HL-60 (cell line): ENCODE measurements around the gene FXR2.
"Not testable (repeated sequence)": the region's sequence is repeated elsewhere in the genome, so short reads cannot be mapped to it uniquely, and the experiment has no call there.

Experiments used
- DNase-seq, 2 experiments: peaks; one replicate each; pipeline ENCODE4 v3.0.0-alpha.2; 2010 to 2020; ENCODE audit warnings: low read depth in 1 of 2, low spot score in 1 of 2
- H3K27ac ChIP-seq: fragments of 250-450 bp; sonication (Bioruptor Pico); replicated peaks from 2 replicates; pipeline ENCODE4 v1.5.1; 2020; ENCODE audit warnings: mild to moderate bottlenecking, moderate library complexity
- H3K27me3 ChIP-seq: fragments of 250-450 bp; sonication (Bioruptor Pico); 2 replicates; pipeline ENCODE4 v1.5.1; 2021; ENCODE audit warnings: mild to moderate bottlenecking, moderate library complexity; ENCODE audit not compliant: insufficient read depth, poor library complexity, severe bottlenecking
- H3K4me3 ChIP-seq: replicated peaks from 2 replicates; pipeline ENCODE4 v1.5.1; 2011; ENCODE audit warnings: mild to moderate bottlenecking, control low read depth, low read length; ENCODE audit not compliant: insufficient read depth
- CTCF ChIP-seq: IDR thresholded peaks from one replicate; pipeline ENCODE4 v1.5.1; 2011; ENCODE audit warnings: low read length, control low read depth, inconsistent platforms; ENCODE audit not compliant: insufficient read depth
- GABPA ChIP-seq: IDR thresholded peaks from 2 replicates; pipeline ENCODE4 v1.6.1; 2012; ENCODE audit warnings: low read depth
- POLR2AphosphoS5 ChIP-seq: IDR thresholded peaks from 2 replicates; pipeline ENCODE4 v1.6.1; 2012; ENCODE audit warnings: low read depth
- REST ChIP-seq: IDR thresholded peaks from 2 replicates; pipeline ENCODE4 v1.6.1; 2012; ENCODE audit warnings: low read depth; ENCODE audit not compliant: insufficient replicate concordance
- SPI1 ChIP-seq: IDR thresholded peaks from 2 replicates; pipeline ENCODE4 v1.6.1; 2012; ENCODE audit warnings: low read depth, mild to moderate bottlenecking, borderline replicate concordance

The FXR2 gene

GRCh38 chr17:7626956-7627249 is 12.2 kb upstream of the FXR2 start:
- H3K27ac ChIP-seq: no peak overlapping the region
- no peak overlapping the region for H3K4me3 ChIP-seq
- H3K27me3 ChIP-seq: no peaks in the 10 kb centered on the region
- no peak for DNase-seq
- no peak for TF ChIP-seq CTCF
- no peak for TF ChIP-seq SPI1

GRCh38 chr17:7626307-7626706 is 11.6 kb upstream of the FXR2 start:
- no peaks in the 10 kb centered on the region for H3K27me3 ChIP-seq
- H3K27ac ChIP-seq: no peak overlapping the region
- no peak overlapping the region for H3K4me3 ChIP-seq
- DNase-seq: no peak
- TF ChIP-seq CTCF (no peak), REST (no peak), POLR2AphosphoS5 (no peak), SPI1 (no peak), GABPA (no peak)

- not testable (repeated sequence) for DNase-seq, H3K4me3 ChIP-seq, H3K27me3 ChIP-seq
Measured at GRCh38 chr17:7625749-7626148, 11.1 kb upstream of the FXR2 start.

GRCh38 chr17:7623661-7624060 is 9.0 kb upstream of the FXR2 start:
- no peak for DNase-seq
- no peak overlapping the region for H3K4me3 ChIP-seq
- TF ChIP-seq GABPA (no peak), POLR2AphosphoS5 (no peak), CTCF (no peak), REST (no peak), SPI1 (no peak)
- H3K27me3 ChIP-seq: no peaks in the 10 kb centered on the region
- no peak overlapping the region for H3K27ac ChIP-seq

More at GRCh38 chr17:7625749-7626148, 11.1 kb upstream of the FXR2 start:
- H3K27ac ChIP-seq: not testable (repeated sequence)

GRCh38 chr17:7620835-7621234 is 6.1 kb upstream of the FXR2 start:
- TF ChIP-seq CTCF (no peak), REST (no peak), SPI1 (no peak), POLR2AphosphoS5 (no peak), GABPA (no peak)
- Histone ChIP-seq H3K4me3 (no peak overlapping the region), H3K27ac (no peak overlapping the region), H3K27me3 (no peaks in the 10 kb centered on the region)
- DNase-seq: no peak
